ENCODE results near the gene HARS2. TPM values are rescaled to one million over a fixed set of nuclear protein-coding genes. Genes with fewer than 3 reads are reported as not detected.
"Not testable (repeated sequence)": the region's sequence is repeated elsewhere in the genome, so short reads cannot be mapped to it uniquely, and the experiment has no call there.

Gene HARS2
- total RNA-seq, 1 experiment from 2014 or later = 36.5 TPM

DNA sequence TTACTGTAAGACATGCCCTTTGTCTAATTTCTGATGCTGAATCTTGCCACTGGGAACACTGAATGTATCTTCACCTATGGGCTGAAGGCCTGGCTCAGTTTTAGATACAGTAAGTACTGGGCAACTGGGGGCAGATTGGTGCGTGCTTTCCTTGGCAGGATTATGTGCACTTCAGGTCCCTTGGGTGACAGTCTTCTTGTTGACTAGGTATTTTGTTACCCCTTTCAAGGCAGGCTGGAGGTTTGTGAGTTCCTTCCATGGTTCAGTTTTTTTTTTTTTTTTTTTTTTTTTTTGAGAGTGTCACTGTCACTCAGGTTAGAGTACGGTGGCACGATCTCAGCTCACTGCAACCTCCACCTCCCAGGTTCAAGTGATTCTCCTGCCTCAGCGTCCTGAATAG is 16.6 kb downstream of the HARS2 start:
- H3K36me3 ChIP-seq (ENCODE audit: control insufficient read depth, insufficient read depth, low read length) = peaks cover 5% of the 10 kb centered on the region
- CTCF ChIA-PET = no interaction called here
- H3K4me3 Mint-ChIP-seq (ENCODE audit: unreplicated experiment) = no peak overlapping the region
- no peaks in the 10 kb centered on the region for H3K4me1 ChIP-seq
- no TSS peak for BruUV-seq (replicated peaks)
- no peak overlapping the region for H3K4me3 ChIP-seq (ENCODE audit: low read depth, low read length)
- H3K4me1 Mint-ChIP-seq (ENCODE audit: low read depth, unreplicated experiment) = peaks cover 7% of the 10 kb centered on the region
- no peak overlapping the region for H3K27ac Mint-ChIP-seq (ENCODE audit: unreplicated experiment)
- no peaks in the 10 kb centered on the region for H3K27me3 ChIP-seq (replicated peaks; ENCODE audit: control insufficient read depth, insufficient read depth, low read length)
- peaks cover 4% of the 10 kb centered on the region for H3K27me3 Mint-ChIP-seq (ENCODE audit: insufficient read depth, unreplicated experiment)
- H3K9me3 ChIP-seq = no peaks in the 10 kb centered on the region
- no peaks in the 10 kb centered on the region for H3K9me3 Mint-ChIP-seq (ENCODE audit: unreplicated experiment)
- H3K36me3 Mint-ChIP-seq (ENCODE audit: insufficient read depth, unreplicated experiment) = peaks cover 73% of the 10 kb centered on the region
- intact Hi-C loops (cut with micrococcal nuclease; ENCODE audit: unreplicated experiment) = no loop called here
- POLR2A ChIA-PET = interaction anchor here (0.9 to 1.2 kb wide), 2 partner anchors 8 to 17 kb away, joined by 3 to 7 read pairs; partner anchors contain the start of gene ZMAT2
- no peak for DNase-seq
- TF ChIP-seq, protein P1, sequence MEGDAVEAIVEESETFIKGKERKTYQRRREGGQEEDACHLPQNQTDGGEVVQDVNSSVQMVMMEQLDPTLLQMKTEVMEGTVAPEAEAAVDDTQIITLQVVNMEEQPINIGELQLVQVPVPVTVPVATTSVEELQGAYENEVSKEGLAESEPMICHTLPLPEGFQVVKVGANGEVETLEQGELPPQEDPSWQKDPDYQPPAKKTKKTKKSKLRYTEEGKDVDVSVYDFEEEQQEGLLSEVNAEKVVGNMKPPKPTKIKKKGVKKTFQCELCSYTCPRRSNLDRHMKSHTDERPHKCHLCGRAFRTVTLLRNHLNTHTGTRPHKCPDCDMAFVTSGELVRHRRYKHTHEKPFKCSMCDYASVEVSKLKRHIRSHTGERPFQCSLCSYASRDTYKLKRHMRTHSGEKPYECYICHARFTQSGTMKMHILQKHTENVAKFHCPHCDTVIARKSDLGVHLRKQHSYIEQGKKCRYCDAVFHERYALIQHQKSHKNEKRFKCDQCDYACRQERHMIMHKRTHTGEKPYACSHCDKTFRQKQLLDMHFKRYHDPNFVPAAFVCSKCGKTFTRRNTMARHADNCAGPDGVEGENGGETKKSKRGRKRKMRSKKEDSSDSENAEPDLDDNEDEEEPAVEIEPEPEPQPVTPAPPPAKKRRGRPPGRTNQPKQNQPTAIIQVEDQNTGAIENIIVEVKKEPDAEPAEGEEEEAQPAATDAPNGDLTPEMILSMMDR (IDR thresholded peaks at IDR 0.05; ENCODE audit: insufficient read depth in 1 of 2, low read depth in 1 of 2, low read length in 1 of 2, severe bottlenecking in 1 of 2, unreplicated experiment in 1 of 2) = no peak

DNA sequence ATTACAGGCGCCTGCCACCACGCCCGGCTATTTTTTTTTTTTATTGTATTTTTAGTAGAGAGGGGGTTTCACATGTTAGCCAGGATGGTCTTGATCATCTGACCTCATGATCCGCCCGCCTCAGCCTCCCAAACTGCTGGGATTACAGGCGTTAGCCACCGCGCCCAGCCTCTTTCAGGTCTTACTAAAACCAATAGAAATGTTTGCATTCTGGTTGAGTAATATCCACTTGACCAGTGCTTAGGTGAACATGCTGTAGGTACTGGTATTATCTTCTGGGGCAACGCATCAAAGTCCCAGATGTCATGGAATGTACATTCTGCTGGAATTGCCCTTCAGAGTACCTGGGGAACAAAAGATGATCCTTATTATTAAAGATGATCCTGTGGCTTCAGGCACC is 17.5 kb downstream of the HARS2 start:
- H3K4me3 ChIP-seq (ENCODE audit: low read depth, low read length); H3K4me1 ChIP-seq; intact Hi-C loops (cut with micrococcal nuclease; ENCODE audit: unreplicated experiment); H3K36me3 ChIP-seq (ENCODE audit: control insufficient read depth, insufficient read depth, low read length); DNase-seq; H3K27ac Mint-ChIP-seq (ENCODE audit: unreplicated experiment); H3K4me1 Mint-ChIP-seq (ENCODE audit: low read depth, unreplicated experiment); H3K9me3 ChIP-seq; H3K9me3 Mint-ChIP-seq (ENCODE audit: unreplicated experiment); CTCF ChIA-PET; H3K27me3 ChIP-seq (replicated peaks; ENCODE audit: control insufficient read depth, insufficient read depth, low read length); H3K4me3 Mint-ChIP-seq (ENCODE audit: unreplicated experiment); BruUV-seq (replicated peaks); H3K27me3 Mint-ChIP-seq (ENCODE audit: insufficient read depth, unreplicated experiment): not testable (repeated sequence)
- H3K36me3 Mint-ChIP-seq (ENCODE audit: insufficient read depth, unreplicated experiment) = peaks cover 63% of the 10 kb centered on the region
- POLR2A ChIA-PET = interaction anchor here (1.2 kb wide), 1 partner anchor 9 kb away, joined by 7 read pairs; the partner anchor contains the start of gene ZMAT2

DNA sequence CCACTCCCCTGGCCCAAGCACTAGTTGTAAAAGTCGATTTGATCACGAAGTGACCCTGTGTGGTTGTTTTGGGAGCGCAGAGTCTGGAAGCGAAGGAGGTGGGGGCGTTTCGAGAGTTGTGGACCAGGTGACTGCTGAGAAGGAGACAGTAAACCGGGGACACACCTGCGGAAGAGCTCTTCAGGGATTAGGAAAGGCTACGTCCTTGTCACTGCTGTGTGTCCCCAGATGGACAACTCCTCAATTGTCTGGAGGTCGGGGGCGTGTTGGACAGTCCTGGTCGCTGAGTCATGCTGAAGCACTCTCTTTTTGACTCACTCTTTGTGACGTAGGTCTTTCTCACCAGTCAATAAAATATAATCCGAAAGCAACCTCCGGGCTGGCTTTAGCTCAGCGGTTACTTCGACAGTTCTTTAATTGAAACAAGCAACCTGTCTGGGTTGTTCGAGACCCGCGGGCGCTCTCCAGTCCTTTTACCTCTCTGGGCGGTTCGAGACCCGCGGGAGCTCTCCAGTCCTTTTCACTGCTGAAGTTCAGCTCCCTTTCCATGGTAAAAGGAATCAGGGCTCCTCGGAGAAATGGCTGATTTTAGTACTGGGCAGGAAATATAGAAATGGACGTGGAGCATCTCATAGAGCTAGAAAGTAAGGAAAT is 19.8 kb downstream of the HARS2 start:
- Mint-ChIP-seq H3K36me3 (ENCODE audit: insufficient read depth, unreplicated experiment) (peaks cover 42% of the 10 kb centered on the region), H3K4me1 (ENCODE audit: low read depth, unreplicated experiment) (peaks cover 7% of the 10 kb centered on the region), H3K4me3 (ENCODE audit: unreplicated experiment) (peak overlapping the region; percentile 93), H3K9me3 (ENCODE audit: unreplicated experiment) (no peaks in the 10 kb centered on the region), H3K27ac (ENCODE audit: unreplicated experiment) (peak overlapping the region; percentile 98), H3K27me3 (ENCODE audit: insufficient read depth, unreplicated experiment) (peaks cover 4% of the 10 kb centered on the region)
- BruUV-seq (replicated peaks) = no TSS peak
- peak; percentile 96 to 97 for DNase-seq
- no peaks in the 10 kb centered on the region for H3K36me3 ChIP-seq (ENCODE audit: control insufficient read depth, insufficient read depth, low read length)
- TF ChIP-seq, protein P1 (IDR thresholded peaks at IDR 0.05; ENCODE audit: insufficient read depth in 1 of 2, low read depth in 1 of 2, low read length in 1 of 2, severe bottlenecking in 1 of 2, unreplicated experiment in 1 of 2) = no peak
- CTCF ChIA-PET = interaction anchor here (0.7 to 2.0 kb wide), 9 partner anchors 8 to 1103 kb away, joined by 3 to 14 read pairs (median 4); partner anchors contain the start of genes HARS1, HARS2, IK and NDUFA2
- no peaks in the 10 kb centered on the region for H3K9me3 ChIP-seq
- peak overlapping the region; percentile 46 for H3K4me3 ChIP-seq (ENCODE audit: low read depth, low read length)
- H3K27me3 ChIP-seq (replicated peaks; ENCODE audit: control insufficient read depth, insufficient read depth, low read length) = no peaks in the 10 kb centered on the region
- intact Hi-C loops (cut with micrococcal nuclease; ENCODE audit: unreplicated experiment) = loop anchor here (1.0 to 5.0 kb wide), 4 partner anchors 8 to 149 kb away; partner anchors contain the start of genes APBB3, SLC35A4 and ZMAT2
- POLR2A ChIA-PET = interaction anchor here (0.6 to 2.1 kb wide), 13 partner anchors 8 to 310 kb away, joined by 3 to 26 read pairs (median 4); partner anchors contain the start of genes ANKHD1, EIF4EBP3, HARS1 and HARS2
- no peaks in the 10 kb centered on the region for H3K4me1 ChIP-seq
